HG02763 (cell line): ENCODE measurements around the gene TAF3.
A peak's percentile ranks its signal among the peaks of the same experiment; 100 is the strongest.

Experiments
- ATAC-seq: cut with Tn5 transposase; IDR thresholded peaks from one replicate; pipeline ENCODE4 v1.9.1; 2021; ENCODE audit warnings: mild to moderate bottlenecking, moderate library complexity; ENCODE audit not compliant: unreplicated experiment

The TAF3 gene

GRCh38 chr10:8043569-8044306 lies 225.4 kb downstream of the TAF3 start:
- ATAC-seq: no peak

DNA sequence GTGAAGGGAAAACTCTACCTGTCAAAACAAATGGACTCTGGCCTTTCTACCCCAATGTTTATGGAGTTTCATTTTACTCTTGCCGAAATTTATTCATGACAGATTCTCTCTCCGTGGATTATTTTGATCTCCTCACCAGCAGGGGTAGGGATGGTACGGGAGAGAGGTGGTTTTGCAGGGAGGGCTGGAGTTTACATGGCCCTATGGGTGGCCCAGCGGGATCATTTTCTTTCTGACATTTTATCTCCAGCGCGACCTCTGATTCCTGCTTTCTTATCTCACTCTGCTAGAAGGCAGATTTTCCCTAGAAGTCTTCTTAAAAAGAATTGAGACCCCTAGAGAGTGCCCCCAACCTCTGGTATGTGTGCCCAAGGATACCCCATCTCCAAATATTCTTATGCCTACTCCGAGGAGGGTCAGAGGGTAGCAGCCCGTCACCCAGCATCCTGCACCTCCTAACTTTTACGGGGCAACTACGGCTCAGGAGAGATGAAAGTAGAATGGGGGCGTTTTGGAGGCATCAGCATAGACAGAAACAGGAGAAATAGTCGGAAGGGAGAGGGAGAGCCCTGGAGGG lies 226.1 kb downstream of the TAF3 start:
- ATAC-seq: no peak

DNA sequence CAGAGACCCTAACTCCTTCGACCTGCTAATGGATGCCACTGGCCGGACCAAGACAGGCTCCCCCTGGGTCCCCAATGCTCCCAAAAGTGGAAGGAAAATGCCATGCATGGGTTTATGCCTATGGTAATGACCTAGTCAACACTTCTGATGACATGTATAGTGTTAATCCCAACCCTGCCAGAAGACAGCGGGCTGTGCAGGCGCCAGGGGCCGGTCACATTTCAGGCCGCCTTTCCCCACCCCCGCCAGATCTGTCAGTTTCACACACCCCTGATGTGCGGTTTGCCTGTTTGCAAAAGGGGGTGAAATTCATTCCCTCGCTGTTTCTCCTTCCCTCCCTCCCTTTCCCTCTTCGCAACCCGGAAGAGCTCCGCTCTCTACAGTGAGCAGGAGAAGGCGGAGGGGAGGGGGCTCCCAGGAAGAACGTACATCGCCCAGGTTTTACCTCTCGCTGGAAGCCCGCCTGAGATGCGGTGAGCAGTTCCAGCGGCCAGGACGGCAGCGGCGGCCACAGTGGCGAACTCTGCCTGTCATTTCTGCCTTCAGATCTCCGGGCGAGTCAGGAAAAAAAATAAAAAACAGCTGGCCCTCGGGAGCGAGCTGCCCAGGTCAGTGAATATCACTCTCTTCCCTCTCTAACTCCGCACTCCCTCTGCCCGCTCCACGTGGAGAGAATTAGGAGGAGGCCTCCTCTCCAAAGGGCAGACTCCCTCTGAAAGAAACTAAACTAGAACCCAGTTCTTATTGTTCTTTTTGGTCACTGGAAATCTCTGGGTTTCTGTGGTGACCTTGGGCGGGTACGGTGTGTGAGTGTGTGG lies 226.8 kb downstream of the TAF3 start:
- no peak for ATAC-seq

GRCh38 chr10:8045726-8046494 lies 227.6 kb downstream of the TAF3 start:
- ATAC-seq: no peak

GRCh38 chr10:8047452-8048280 lies 229.4 kb downstream of the TAF3 start:
- no peak for ATAC-seq

GRCh38 chr10:8048281-8049008 lies 230.1 kb downstream of the TAF3 start:
- no peak for ATAC-seq

- no peak for ATAC-seq
Measured at GRCh38 chr10:8049045-8049864, 230.9 kb downstream of the TAF3 start.

DNA sequence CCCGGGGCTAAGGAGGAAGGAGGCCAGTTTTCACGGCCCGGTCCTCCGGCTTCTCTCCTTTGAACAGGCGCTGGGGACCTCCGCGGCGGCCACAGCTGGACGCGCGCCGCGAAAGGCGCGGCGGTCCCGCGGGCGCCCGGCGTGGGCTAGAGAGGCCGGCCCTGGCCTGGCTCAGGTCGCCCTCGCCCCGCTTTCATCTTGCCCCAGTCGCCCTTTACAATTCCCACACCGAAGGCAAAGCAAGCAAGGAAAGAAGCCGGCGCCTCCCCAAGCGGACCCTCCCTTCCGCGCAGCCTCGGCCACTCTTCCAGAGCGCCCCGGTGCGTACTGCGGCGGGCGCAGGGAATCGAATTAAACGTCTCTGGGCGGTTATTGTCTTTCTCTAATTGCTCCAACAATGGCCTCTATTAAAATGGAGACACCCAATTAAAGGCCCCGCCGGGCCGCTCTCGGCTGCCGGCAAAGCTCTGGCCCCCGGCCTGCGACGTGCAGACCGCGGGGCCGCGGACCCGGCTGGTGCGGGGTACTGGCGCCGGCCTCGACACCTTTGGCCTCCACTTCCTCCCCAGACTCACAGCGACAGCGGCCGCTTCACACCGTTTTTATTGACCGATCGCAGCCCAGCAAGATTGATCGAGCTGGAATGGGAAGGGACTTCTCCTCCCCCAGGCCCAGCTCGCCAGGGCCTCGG lies 231.7 kb downstream of the TAF3 start:
- ATAC-seq: no peak

DNA sequence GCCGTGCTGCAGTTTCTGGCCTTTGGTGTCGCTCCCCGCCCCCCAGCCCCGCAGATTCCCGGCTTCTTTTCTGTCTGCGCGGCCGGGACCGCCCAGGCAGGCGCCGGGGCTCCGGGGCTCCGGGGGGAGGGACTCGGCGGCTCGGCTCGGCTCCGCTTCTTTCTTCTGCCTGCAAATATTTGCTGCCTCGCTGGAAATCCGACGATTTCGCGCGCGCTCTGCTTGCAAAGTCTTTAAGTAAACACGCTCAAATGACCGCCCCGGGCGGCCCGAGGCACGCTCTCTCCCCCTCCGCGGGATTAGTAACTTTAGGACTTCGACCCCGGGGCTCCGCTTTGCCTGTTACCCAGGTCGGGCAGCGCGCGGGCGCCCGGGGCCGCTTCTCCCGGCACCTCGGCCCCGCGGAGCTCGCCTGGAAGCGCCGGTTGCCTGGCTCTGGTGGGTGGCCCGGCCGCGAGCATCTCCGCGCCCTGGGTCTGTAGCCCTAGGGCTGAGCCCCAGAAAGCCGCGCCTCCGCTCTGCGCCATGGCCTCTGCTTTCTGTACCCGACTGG lies 232.3 kb downstream of the TAF3 start:
- no peak for ATAC-seq

DNA sequence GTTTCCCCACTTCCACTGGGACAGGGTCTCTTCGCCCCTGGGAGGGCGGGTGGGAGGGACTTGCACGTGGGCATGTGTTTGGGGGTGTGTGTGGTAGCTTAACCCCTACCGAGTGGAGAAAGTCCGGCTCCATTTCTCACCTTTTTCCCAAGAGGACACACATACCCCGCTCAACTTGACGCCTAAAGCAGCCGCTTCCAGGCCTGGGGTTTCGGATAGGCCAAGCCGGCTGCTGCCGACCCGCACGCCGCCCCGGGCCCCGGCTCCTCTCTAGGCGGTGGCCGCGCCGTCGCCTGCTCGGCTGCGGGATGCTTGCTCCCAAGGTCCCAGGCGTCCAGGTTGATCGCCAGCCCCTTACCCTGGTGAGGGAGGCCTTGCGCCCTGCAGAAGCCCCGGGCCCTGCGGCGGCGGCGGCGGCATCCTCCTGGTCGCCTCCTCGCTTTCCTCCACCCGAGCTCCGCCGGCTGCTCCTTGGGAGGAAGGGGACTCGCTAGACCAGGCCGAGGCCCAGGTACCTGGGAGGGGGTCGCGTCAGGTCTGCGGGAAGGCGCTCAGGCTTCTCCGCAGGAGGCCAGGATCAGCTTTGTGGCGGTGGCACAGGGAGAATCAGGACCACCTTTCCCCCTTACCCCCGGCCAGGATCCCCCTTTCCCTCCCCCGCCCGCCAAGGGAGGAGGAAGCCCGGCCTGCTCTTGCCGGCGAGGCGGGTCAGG lies 233.0 kb downstream of the TAF3 start:
- no peak for ATAC-seq

GRCh38 chr10:8051851-8052257 lies 233.5 kb downstream of the TAF3 start:
- ATAC-seq: no peak

- no peak for ATAC-seq
Measured at GRCh38 chr10:8052341-8052955, 234.1 kb downstream of the TAF3 start.

- no peak for ATAC-seq
Measured at GRCh38 chr10:8052956-8053445, 234.7 kb downstream of the TAF3 start.

DNA sequence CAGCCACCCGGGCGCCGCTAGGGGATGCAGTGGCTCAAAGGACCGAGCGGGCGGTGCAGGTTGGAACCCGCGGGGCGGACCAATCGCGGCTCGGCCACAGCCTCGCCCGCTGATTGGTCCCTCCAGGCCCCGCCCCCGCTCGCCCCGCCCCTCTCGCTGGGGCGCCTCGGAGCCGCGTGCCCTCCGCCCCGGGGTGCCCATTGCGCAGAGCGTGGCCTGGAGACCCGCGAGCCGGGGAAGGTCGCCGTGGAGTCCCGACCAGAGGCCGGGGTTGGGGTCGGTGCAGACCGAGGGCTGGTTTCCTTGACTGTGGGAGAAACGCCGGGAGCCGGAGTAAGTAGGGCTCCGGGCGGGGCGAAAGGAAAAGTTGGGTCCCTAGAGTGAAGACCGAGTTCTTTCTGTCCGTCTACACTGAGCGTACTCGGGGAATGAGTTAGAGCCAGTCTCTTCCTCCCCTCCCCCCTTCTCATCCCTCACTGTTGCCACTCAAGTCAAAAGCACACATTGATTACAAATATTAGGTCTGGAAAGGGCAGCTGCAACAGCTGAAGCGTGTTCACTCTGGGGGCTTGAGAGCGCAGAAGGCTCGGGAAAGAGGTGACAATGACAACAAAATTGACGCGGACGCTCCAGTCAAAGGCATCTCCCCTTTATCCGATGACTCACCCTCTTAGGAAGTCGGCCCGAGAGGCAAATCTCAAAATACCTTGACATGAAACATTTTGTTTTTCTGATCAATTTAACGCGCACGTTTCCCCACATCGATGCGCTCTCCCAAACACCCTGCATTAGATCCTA lies 235.3 kb downstream of the TAF3 start:
- ATAC-seq: peak; percentile 68

GRCh38 chr10:8054244-8054493 lies 235.9 kb downstream of the TAF3 start:
- ATAC-seq: peak; percentile 9
